Epidermal melanocyte (primary cell): ENCODE results near the gene GBP3.
"Not testable (repeated sequence)": the region's sequence is repeated elsewhere in the genome, so short reads cannot be mapped to it uniquely, and the experiment has no call there.

ENCODE experiments used
- DNase-seq: peaks from one replicate; pipeline ENCODE4 v3.0.0; 2011; ENCODE audit warnings: low spot score; ENCODE audit not compliant: insufficient read length

The GBP3 gene

GRCh38 chr1:88979054-88979748 lies 43.5 kb downstream of the GBP3 start:
- no peak for DNase-seq

GRCh38 chr1:88976235-88976634 lies 46.4 kb downstream of the GBP3 start:
- no peak for DNase-seq

GRCh38 chr1:88974616-88975172 lies 48.0 kb downstream of the GBP3 start:
- DNase-seq: not testable (repeated sequence)

- DNase-seq: peak; percentile 46
Measured at GRCh38 chr1:88973520-88974137, 49.0 kb downstream of the GBP3 start.

- no peak for DNase-seq
Measured at GRCh38 chr1:88961647-88962275, 60.9 kb downstream of the GBP3 start.

- no peak for DNase-seq
Measured at GRCh38 chr1:88961081-88961480, 61.6 kb downstream of the GBP3 start.
